Esophagus muscularis mucosa (tissue), 3 donors: Measurements from ENCODE around the gene PLEKHA5.

Experiments used
- CTCF ChIP-seq, 3 experiments: fragments of 200-600 bp in 2 of 3; fragments of 450-650 bp in 1 of 3; sonication (generic) in 2 of 3; IDR thresholded peaks; one replicate each; pipeline ENCODE4 v1.5.1; 2017 to 2019; ENCODE audit warnings: antibody characterized with exemption in 3 of 3, mild to moderate bottlenecking in 2 of 3, moderate library complexity in 1 of 3
- POLR2AphosphoS5 ChIP-seq, 2 donors: sonication (generic); formaldehyde crosslinking; IDR thresholded peaks; one replicate each; pipeline ENCODE4 v1.6.1; 2017; ENCODE audit warnings: antibody characterized with exemption in 2 of 2

GRCh38 chr12:19125325-19125724, 4.2 kb upstream of the PLEKHA5 start:
- TF ChIP-seq POLR2AphosphoS5 (IDR thresholded peaks at IDR 0.05) (no peak), CTCF (IDR thresholded peaks at IDR 0.05) (no peak)
